ENCODE measurements around the gene NRL. TPM values are rescaled to one million over a fixed set of nuclear protein-coding genes. Genes with fewer than 3 reads are reported as not detected.

The NRL gene
- total RNA-seq, 1 experiment from 2014 or later: 4.5 TPM

DNA sequence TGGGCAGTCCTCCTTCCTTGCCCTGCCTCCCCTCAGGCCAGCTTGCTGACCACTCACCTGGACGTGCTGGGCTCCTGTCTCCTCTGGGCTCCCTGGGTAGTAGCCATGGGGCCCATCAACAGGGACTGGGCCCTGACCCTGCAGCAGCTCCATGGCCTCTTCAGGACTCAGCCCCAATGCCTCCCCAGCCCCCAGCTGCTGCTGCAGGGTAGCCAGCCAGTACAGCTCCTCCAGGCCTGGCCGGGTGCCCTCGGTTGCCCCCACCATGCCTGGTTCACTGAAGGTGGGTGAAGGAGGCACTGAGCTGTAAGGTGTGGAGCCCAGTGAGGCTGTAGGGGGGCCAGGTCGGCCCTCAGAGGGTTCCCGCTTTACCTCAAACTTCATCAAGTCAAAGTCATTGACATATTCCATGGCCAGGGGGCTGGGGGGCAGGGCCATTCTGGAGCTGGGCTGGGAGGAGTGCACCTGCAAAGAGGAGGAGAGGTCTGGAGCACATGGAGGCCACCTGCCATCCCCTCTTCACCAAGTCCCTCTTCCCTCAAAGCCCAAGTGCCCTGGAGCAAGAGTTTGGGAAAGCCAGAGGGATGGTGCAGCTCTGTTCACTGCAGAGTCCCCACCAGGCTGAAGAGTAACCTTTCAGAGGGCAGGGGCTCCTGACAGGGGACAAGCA, 32.2 kb downstream of the NRL start:
- DNase-seq (ENCODE audit: low spot score): no peak

DNA sequence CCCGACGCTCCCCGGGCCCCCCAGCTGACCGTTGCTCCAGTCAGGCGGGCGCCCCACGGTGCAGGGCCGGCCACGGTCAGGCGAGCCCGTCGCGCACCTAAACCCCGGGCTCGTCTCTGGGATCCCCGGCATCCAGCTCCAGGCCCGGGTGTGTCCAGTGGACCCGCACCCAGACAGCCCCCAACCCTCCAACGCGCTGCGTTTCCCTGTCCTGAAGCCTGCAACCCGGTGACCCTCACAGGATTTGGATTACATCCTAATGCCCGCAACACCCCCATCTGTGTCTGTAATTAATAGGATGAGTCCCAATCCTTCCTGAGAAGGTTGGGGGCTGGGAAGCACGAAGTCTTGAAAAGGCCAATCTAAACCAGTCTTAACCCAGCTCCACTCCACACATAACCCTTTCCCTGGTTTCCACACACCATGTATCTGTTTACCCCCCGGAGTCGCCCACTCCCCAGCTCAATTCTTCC, 33.0 kb downstream of the NRL start:
- no peak for DNase-seq (ENCODE audit: low spot score)

DNA sequence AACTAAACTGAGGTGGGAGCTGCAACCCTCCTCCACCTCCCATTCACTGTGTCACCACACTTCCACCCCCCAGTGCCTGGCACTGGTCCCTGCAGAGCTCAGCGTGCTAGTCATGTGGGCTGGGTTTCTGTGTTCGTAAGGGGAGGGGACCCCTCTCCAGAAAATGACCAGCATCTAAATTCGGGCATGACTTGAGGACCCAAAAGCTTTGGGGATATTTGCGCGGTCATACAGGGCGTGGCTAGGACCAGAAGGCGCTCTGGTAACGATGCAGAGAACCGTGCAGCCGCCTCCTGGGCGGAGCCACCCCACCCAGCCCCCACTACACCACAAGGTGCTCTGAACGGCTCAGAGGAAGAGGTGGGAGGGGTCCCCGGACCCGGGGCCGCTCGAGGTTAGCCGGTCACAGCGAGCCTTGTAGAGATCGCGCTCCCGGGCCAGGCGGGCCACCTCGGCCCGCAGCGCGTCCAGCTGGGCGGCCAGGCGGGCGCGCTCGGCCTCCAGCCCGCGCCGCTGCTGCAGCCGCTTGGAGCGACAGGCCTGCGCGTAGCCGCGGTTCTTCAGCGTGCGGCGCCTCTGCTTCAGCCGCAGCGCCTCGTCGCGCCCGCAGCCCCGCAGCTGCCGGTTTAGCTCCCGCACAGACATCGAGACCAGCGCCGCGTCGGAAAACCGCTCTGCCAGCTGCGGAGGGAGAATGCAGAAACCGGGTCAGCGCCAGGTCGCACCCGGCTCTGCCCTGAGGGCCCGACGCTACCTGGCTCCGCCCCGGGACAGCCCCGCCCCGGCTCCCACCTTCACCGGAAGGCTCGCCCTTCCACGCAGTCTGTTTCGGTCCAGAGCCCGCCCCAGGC, 33.6 kb downstream of the NRL start:
- peak; percentile 24 for DNase-seq (ENCODE audit: low spot score)

DNA sequence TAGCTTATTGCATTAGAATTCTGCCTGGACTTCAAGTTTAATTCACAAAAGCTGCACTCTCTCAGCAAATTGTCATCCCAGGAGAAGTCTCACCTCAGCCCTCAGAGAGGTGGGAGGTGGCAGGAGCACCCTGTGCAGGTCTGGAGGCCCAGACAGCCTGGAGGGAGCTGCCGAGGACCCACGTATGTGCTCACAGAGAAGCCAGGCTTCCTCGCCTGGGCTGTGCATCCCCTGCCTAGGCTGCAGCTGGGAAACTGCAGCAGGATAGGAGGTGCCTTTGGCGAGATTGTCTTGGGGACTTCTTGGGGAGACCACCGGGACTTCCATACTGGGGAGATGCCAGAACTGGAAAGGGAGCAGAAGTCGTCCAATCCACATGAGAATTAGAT, 34.6 kb downstream of the NRL start:
- no peak for DNase-seq (ENCODE audit: low spot score)

DNA sequence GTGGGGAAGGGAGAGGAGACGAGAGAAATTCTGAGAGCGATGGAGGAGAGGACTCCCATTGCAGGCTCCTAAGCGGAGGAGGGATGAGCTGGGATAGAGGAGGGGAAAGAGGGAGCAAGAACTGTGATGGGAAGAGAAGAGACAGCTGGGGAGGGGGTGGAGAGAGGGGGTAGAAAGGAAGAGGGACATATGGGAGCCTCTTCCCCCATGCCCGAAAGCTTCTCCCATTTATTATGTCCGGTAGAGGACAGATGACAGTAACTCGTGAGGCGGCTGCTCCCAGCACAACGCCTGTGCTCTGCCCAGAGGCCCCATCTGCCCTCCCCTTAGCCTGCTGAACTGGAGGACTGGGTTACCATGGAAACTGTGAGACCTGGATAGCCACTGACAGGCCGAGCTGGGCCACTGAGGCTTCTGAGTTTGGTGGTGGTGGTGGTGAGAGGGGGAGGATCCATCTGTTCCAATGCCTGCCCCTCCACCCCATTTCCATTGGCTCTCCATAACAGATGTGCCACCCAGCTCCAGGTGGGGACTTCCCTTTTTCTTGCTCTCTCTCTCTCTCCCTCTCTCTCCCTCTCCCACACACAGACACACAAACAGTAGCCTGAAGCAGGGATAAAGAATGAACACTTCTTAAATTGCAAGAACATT, 35.1 kb downstream of the NRL start:
- DNase-seq (ENCODE audit: low spot score): no peak

DNA sequence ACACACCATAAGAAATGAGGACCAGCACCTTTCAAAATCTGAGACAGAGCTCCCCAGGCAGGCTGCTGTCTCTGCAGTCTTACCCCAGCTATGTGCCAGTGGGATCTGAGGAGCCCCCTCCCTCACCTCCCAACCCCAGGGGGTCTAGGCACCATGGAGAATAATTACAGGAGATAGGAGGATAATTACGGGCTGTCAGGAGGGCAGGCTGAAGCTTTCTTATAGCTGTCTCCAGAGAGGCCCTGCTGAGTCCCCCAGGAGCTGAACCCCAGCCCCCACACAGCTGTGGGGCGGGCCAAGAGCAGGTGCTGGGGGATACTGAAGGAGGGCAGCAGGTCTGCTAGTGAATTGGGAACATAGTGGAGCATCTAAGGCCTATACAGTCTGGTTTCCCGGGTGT, 36.6 kb downstream of the NRL start:
- DNase-seq (ENCODE audit: low spot score): no peak

DNA sequence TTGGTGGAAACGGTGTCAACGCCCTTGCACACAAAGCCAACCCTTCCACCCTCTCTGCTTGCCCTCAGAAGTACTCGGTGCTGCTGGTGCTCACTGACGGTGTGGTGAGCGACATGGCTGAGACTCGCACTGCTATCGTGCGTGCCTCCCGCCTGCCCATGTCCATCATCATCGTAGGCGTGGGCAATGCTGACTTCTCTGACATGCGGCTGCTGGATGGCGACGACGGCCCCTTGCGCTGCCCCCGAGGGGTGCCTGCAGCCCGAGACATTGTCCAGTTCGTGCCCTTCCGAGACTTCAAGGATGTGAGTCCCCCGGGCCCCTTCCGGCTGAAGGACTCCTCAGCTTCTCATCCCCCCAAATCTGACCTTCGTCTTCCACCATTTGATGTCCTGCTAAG, 37.7 kb downstream of the NRL start:
- no peak for DNase-seq (ENCODE audit: low spot score)

DNA sequence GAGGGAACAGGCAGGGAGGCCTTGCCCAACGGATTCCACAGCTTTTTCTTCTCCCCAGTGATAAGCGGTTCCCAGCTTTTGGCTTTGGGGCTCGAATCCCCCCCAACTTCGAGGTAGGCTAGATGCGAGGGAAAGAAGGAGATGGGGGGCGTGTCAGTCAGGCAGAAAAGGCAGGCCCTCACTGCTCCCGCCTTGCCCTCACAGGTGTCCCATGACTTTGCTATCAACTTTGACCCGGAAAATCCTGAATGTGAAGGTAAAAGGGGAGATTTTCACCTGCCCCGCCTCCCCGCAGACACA, 38.5 kb downstream of the NRL start:
- DNase-seq (ENCODE audit: low spot score): no peak

DNA sequence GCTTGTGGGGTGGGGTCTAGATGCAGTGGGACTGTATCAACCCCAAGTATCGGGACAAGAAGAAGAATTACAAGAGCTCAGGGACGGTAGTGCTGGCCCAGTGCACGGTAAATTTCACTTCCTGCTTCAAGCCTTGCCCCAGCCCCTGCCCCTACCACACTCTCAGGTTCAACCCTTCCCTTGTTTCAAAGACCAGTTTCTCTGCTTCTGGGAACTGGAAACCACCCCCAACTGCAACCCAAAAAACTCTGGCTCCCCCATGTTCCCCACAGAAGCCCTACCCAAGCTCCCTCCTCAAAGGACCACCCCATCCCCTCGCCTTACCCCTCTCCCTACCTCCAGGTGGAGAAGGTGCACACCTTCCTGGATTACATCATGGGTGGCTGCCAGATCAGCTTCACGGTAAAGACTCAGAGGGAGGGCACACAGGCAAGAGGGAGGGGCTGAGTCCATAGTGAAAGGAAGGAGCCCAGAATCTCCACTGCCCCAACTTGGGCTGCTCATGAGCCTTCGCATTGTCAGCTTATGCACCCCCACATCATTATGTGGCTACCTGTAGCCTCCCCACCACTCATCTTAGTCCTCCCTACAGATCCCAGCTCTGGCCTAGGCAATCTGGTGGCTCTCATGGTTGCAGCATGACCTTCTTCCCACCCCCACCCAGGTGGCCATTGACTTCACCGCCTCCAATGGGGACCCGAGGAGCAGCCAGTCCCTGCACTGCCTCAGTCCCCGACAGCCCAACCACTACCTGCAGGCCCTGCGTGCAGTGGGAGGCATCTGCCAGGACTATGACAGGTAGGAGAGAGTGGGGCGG, 39.1 kb downstream of the NRL start:
- no peak for DNase-seq (ENCODE audit: low spot score)

DNA sequence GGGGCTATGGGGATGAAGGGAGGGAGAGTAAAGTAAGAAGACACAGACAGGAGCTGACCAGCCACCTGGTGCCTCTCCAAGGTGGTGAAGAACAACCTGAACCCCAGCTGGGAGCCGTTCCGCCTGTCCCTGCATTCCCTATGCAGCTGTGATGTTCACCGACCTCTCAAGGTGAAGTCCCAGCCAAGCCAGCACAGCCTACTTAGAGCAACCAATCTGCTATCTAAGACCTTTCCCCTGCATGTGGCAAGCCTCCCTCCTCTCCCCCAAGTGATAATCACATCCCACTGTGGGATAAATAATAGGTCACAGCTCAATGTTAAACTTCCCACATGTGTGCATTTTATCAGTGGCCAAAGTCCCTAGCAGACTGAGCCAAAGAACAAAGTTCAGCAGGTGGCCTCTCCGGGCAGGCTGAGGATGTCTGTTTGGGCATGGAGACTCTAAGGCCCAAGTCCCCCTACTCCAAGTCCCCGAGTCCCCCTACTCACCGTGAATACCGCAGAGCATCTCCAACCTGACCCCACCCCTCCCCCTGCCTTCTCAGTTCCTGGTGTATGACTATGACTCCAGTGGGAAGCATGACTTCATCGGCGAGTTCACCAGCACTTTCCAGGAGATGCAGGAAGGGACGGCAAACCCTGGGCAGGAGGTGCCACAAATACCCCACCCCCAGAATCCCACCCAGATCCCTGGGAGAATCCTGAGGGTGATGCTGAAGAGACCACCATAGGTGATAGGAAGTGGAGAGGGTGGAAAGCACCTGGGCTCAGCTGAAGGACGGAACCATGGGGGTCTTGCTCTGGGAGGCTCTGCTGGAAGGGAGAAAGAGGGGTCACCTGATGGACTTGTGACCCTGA, 39.9 kb downstream of the NRL start:
- no peak for DNase-seq (ENCODE audit: low spot score)

DNA sequence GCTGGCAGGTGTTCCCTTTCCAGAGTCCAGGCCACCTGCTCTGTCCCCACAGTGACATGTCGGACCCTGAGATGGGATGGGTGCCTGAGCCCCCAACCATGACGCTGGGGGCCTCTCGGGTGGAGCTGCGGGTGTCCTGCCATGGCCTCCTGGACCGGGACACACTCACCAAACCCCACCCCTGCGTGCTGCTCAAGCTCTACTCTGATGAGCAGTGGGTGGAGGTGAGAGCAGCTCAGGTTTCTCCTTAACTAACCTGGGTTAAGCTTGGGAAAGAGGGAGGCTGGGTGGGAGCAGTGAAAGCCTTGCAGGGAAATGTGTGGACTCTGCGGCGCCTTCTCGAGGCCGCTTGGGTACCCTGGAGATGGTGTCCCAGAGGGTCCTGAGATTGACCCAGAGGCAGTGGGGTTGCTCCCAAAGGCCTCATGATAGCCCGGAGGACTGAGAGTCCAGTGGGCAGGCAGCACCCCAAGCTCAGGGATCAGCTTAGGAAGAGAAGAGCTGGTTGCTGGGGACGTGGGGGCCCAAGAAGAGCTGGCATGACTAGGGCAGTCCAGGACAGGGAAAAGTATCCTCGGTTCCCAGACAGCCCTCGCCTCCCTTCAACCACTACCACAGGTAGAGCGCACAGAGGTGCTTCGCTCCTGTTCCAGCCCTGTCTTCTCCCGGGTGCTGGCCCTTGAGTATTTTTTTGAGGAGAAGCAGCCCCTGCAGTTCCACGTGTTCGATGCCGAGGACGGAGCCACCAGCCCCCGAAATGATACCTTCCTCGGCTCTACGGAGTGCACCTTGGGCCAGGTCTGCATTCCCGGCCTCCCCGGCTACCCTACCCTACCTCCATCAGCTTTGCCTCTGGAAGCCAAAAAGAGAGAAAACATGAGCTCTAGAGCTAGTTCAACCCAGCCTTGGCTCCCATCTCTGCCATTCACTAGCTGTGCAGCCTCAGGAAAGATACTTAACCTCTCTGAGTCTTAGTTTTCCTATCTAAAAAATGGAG, 41.6 kb downstream of the NRL start:
- DNase-seq (ENCODE audit: low spot score): no peak

DNA sequence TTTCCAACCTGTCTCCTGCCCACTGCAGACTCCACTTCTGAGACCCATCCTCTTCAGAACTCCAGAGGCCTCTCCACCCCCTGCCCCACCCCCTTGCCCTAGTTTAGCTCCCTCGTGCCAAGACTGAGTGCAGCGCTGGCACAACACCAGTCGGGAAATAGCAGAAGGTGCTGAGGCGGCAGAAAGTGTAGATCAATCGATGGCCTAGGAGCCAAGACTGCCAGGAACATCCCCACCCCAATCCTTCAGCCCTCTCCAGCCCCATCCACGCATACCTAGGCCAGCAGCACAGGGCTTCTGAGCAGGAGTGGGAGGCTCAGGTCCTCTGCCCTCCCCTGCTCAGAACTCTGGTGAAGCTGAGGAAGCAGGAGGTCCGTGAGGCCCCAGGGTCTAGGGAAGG, 42.3 kb downstream of the NRL start:
- no peak for DNase-seq (ENCODE audit: low spot score)

DNA sequence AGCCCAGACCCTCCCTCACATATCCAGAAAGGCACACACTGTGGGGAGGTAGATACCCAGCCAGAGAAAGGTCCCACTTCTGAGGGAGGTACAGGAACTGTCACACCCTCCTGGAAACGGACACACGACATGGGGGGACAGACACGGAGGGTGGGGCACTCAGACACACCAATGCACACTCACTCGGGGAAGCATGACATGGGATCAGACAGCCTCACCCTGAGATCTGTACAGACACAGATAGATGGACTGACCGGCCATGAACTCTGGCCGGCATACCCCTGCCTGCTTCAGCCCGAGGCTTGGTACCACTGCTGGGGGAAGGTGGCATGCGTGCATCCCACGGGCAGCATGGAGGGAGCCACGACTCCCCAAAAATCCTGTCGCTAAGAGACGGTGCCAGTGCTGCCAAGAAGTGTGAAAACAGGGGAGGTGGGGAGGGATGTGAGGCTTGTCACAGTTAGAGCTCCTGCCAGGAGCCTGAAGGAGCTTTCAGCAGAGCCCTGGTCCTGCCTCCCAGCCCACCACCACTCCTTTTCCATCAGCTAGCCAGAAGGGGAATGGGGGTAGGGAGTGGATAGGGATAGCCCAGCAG, 42.8 kb downstream of the NRL start:
- DNase-seq (ENCODE audit: low spot score): no peak

DNA sequence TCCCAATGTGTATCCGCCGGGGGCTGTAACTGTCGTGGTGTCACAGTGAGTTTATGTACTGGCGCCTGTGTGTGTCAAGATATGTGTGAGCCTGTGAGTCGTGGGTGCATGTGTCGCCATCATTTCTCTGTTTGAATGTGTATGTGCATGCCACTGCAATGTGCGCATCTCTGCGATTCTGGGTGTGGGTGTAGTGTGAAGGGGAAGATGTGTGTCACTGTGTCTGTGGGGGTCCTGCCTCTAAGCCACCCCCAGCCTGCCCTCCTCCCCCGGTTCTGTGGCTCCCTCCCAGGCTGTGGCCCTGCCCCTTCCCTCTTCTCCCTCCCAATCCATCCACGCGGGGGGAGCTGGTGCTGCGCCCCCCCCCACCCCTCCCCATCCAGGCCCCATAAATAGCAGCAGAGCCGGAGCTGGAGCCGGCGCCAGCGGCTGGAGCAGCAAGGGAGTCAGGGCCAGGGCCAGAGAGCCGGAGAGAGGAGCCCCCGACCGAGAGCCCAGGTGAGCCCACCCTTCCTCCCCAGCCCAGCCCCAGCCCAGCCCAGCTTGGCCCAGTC, 43.5 kb downstream of the NRL start, which contains the start of gene CPNE6:
CPNE6 (plus strand) TSS at position 419 of the 554 bp plus-strand sequence. CDS start 1,375 bp downstream, outside the sequence.
- no peak for DNase-seq (ENCODE audit: low spot score)

DNA sequence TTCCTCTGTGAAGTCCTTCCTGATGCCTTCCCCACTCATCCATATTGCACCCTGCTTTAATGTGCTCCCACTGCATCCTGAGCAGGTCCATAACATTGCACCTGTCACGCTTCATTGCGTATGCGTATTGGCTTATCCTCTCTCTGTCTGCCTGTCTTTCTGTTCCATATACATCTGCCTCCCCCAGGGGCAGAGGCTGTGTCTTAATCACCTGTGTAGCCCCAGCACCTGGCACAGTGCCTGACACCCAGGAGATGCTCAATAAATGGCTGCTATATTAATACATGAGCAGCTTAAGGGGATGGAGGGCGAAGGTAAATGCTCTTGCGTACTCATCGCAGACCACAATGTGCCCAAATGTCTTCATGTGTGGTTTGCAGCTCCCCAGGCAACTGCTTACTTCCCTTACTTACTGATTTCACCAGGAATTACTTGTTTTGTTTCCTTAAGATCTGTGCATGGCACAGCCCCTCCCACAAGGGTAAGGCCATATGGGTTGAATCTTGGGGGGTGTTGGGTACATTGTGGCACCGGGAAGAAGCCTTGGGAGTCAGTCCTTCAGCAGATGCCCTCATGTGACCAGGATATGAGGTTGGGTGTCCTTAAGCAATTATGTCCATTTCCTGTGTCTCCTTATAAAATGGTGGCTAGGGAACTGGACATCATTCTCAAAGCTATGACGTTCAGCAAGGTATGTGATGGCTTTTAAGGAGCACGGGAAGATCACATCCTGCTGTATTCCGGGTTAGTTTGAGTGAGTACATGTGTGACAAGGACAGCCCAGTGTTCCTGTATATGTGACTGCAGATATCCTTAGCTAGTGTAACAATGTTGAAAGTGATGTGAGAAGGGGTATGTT, 44.2 kb downstream of the NRL start:
- DNase-seq (ENCODE audit: low spot score): no peak

DNA sequence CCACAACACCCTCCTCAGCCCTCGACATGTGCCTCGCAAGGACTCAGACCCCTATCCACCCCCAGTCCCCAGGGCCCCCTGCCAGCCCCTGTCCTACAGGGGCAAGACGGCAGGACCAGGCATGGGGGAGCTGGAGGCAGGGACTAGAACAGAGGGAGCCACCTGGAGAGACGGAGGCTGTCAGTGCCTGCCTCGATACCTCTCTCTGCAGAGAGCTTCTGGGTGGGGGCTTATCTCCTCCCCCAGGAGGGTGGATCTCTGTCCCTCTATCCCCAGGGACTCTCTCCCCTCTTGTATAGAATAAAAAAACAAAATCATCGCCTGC, 45.4 kb downstream of the NRL start:
- DNase-seq (ENCODE audit: low spot score): no peak

DNA sequence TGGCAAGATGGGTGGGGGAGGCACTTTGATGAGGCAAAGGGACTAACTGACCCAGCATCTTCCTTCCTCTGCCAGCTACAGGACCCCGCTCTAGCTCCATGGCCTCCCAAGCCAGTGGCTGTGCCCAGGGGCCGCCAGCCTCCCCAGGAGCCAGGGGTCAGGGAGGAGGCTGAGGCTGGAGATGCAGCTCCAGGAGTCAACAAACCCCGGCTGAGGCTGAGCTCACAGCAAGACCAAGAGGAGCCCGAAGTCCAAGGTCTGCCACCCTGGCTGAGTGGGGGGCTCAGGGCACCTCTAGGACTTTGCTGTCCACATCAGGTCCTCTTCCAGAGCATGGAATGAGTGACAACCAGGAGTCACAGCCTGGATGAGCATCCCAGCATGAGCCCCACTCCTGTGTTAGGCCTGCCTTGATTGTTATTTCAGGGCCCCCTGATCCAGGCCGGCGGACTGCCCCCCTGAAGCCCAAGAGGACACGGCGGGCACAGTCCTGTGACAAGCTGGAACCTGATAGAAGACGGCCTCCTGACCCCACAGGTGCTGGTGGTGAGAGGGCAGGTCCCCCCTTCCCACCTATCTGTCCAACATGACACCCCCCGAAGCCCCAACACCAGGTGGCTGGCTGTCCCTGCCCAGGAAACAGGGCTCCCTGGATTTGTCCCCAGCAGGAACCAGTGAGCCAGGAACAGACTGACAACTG, 45.9 kb downstream of the NRL start:
- no peak for DNase-seq (ENCODE audit: low spot score)

All from HT-29 (cell line).